Stimulated activated CD8-positive, alpha-beta memory T cell treated with anti-CD3 and anti-CD28 coated beads, Interleukin-12 subunit alpha, Interleukin-12 subunit beta, amount 100 ng/mL, for 1 hour (primary cell): ENCODE data around the gene FAF1.

Experiments used
- DNase-seq: peaks from one replicate; pipeline ENCODE4 v3.0.0-alpha.2; 2020; ENCODE audit warnings: low read depth

The FAF1 gene

DNA sequence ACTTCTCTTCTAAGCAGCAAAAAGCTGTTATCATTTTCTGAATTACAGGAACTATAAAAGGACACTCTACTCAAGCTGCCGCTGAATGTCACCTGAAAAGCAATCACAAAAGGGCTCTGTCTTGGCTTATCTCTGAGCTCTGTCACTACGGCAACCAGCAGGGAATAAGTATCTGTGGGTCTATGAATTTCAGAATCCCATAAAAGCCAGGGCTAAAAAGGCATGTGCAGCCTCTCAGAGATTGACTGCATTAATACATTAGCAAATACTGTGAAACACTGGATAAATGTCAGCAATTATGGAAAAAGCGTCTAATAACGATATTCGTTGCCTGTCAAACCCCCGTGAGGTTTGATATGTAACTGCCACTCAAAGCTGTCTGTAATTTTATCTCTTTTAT, 326.6 kb downstream of the FAF1 start:
- DNase-seq: no peak

DNA sequence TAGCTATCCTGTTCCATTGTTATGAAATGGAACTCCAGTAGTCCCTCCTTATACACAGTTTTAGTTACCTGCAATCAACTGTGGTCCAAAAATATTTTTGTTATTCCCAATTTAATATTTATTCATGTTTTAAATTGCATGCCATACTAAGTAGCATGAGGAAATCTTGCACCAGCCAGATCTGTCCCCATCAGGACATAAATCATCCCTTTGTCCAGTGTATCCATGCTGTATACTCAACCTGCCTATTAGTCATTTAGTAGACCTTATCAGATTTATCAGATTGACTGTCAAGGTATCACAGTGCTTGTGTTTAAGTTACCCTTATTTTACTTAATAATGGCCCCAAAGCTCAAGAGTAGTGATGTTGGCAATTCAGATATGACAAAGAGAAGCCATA, 328.9 kb downstream of the FAF1 start:
- no peak for DNase-seq

DNA sequence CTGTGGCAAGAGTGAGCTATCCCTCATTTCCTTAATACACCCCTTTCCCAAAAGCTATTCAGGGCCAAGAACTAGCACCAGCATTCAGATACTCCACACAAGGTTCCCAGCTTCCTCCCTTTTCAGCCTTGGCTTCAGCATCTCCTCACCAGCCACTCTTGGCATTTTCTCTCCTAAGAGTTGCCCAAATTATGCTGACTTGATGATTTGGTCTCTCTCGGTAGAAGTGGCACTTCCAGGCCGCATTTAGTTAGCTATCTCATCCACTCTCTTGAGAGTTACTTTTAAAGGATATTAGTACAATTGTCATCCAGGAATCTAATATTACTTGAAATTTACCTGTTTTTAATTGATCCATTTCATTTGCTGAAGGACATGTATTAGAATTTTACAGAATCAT, 337.8 kb downstream of the FAF1 start:
- no peak for DNase-seq

DNA sequence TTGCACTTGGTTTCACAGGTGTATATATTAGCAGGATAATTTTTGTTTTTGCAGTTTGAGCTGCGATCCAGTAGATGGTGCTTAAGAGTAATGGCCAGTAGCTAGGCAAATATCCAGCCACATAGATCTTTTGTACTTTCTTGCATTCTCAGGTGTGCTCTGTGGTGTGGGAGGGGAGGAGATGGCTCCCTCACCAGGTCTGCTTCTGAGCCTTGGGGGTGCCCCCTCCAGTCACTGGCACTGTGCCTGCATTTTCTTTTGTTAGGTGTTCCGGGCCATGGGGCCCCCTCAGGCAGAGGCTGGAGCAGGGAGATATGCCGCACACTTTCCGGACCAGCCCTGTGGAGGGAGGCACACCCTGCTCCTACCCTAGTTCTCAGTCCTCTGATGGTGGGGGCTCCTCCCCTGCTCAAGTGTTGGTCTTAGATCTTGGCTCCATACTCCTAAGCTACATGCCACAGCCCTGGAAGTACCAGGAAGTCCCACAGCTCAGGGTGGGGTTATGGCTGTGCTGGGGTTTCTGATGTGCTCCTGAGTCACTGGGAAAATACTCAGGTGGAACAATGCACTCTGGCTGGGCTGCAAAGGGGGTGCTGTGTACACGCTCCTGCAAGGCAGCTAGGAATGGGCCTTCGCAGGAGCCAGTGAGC, 339.3 kb downstream of the FAF1 start:
- DNase-seq: no peak

DNA sequence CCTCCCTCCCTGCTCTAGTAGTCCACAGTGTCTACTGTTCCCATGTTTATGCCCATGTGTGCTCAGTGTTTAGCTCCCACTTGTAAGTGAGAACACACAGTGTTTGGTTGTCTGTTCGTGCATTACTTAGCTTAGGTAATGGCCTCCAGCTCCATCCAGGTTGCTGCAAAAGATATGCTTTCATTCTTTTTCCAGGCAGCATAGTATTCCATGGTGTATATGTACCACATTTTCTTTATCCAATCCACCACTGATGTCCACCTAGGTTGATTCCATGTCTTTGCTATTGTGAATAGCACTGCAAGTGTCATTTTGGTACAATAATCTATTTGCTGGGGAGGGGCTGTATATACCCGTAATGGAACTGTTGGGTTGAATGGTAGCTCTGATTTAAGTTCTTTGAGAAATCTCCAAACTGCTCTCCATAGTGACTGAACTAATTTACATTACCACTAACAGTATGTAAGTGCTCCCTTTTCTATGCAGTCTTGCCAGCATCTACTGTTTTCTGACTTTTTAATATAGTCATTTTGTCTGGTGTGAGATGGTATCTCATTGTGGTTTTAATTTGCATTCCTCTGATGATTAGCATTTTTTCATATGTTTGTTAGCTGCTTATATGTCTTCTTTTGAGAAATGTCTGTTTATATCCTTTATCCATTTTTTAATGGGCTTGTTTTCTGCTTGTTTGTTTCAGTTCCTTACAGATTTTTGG, 344.9 kb downstream of the FAF1 start:
- DNase-seq: no peak

DNA sequence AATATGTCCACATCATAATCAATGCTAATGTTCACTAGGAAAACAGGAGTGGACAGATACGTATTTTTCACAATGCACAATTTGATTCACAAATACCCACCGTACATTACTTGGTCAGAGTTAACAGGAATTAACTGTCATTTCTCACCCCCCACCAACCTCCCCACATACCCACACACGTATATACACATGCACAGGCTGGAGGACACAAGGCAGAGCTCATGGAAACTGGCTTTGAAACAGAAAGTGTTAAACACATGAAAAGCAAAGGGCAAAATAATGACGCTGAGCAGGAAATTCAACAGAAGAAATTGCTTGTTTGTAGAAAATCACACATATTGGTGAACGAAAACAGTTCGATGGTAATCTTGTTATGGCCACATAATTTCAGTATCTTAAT, 348.4 kb downstream of the FAF1 start:
- DNase-seq: no peak

DNA sequence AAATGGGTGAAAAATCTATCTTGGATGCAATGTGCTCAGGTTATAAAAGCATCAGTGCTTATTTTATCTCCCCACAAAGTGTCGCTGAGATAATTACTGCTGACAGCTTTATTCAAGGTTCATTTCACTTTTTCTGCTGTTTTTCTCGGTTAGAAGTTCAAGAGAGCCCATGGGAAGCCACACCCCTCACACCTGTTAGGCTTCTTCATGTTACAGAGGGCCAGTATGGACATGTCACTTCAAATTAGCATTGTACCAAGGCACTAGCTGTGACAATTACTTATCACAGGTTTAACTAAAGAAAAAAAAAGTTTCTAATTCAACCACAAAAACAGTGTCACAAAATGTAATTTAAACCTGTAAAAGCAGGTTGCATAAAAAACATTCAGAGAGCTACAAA, 349.5 kb downstream of the FAF1 start:
- no peak for DNase-seq

DNA sequence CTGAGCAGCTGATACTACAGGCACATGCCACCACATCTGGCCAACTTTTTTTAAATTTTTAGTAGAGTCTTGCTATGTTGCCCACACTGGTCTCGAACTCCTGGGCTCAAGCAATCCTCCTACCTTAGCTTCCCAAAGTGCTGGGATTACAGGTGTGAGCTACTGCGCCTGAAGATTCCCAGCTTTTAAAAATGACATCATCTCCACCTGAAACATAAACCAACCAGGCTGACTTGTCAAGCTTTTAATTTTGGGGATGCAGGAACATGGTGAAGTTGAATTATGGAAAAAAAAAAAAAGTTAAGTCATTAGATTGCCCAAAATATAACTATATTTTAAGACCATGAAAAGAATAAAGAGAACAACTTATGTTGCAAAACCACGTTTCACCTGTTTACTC, 350.6 kb downstream of the FAF1 start:
- DNase-seq: no peak

DNA sequence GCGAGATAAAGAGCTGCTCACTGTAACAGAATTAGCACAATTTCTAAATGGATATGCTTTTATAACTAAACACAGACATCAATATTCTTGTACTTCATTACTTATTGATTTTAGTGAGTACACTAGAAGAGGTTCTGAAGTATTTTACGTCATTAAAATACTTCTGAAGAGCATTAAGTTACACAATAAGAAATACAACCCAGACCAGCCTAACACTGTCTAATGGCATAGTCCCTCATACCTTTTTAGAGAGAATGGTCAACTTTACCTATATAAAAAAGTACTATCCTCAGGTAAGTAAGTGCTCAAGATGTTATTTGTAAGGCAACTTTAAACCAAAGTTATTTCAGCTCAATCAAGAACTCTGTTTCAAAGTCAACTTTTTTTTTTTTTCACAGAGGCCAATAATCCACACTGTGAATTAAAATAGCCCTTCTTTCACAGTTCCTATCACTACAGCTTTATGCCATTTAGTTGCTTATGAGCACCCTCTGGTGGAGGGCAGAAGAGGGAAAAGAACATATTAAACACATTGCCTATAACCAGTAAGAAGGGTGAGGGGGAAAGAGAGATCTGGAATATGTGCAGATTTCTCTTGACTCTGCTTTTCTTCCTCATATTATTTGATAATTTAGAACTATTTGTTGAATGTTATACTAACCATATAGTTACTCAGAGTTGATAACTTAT, 354.7 kb downstream of the FAF1 start:
- DNase-seq: no peak

DNA sequence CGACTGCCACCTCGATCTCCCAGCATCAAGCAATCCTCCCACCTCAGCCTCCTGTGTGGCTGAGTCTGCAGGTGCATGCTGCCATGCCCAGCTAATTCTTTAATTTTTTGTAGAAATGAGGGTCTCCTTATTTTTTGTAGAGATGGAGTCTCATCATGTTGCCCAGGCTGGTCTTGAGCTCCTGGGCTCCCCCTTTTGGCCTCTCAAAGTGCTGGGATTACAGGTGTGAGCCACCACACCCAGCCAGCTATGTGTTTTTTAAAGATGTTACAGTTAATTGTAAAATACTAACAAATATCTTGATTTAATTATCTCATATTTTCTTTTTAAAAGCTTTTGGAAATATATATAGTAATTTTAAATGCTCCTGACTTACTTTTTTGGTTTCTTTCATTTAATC, 355.5 kb downstream of the FAF1 start:
- DNase-seq: no peak

DNA sequence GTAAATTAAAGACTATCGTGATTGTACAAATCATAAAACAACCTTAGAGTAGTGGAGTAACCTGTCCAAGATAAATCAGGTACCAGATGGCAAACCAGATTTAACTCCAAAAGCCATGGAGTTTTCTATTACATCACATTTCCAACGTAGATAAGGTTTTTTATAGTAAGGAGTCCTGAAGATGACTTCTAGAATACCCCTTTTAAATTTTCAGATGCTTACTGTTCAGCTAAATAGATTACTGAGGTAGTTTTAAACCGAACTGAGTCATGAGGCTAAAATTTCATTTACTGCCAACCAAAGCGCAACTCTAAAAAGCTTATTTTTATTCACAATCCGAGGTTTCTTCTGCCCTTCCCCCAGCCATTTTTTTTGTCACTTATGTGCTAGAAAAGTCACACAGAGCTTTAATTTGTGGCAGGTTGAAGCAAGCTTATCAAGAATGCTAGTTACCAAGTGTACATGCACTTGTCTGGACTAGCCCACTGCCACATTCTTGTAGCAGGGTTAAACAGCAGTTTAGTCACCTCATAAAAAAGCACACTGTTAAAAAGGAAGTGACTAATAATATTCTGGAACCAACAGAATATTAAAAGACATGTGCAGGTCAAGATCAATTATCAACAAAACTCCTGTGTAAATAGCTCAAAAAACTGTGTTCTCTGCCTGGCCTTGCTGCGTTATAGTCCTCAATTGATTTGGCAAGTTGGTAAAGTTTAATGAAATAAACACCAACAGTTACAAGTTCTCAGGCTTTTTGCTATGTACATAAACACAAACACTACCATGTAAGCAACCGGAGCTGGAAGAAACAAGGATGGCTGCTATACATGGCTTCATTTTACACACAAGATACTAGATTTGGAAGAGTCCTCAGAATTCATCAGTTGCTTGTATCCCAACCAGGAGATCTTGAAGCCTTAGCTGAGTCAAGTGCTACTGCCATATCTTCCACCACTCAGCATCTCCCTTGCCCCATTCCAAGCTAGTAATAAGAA, 356.5 kb downstream of the FAF1 start:
- DNase-seq: no peak

DNA sequence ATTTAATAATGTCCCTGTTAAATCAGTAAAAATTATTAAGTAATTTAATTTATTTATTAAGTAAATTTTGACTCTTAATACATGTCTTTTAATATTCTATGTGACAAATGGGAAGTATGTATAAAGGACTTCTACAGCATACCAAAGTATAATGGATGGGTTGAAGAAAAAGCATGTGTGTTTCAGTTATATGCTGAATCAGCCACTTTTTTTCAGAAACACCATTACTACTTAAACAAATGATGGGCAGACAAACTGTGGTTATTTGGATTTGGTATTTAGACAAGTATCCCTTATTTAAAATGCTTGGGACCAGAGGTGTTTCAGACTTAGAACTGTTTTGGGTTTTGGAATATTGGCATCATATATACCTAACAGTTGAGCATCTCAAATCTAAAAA, 360.5 kb downstream of the FAF1 start:
- no peak for DNase-seq

DNA sequence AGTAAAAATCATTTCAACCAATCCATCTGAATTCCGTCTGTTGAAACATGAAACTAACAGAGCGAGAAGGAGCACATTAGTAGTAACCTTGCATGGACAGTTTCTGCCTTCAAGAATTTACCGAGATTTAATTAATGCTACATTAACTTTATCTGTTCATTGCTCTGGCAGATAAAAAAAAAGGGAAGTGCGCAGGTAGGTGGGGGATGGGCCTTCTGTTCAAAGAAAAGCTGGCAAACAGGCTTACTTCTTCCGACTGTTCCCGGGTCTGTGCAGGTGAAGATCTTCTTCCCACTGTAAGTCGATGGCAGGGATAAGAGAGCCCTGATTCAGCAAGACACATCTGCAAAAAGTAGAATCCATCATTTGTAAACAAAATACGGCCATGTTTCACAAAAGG, 364.2 kb downstream of the FAF1 start:
- DNase-seq: no peak

DNA sequence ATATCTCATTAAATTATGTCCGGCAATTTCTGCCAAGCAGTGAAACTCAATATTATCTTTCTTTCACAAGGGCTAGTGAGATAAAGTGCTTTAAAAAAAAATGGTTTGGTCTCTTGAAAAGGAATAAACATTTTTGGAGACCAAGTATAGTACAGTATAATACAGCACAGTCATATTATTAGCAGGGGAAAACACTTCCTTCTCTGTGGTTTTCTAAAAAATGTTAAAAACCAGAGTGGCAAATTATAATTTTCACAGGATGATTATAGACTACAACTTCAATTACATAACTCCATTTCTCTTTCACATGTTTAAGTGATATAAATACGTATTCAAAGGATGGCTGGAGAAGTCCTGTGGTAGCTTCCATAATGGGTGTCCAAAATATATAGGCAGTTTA, 366.6 kb downstream of the FAF1 start:
- no peak for DNase-seq

DNA sequence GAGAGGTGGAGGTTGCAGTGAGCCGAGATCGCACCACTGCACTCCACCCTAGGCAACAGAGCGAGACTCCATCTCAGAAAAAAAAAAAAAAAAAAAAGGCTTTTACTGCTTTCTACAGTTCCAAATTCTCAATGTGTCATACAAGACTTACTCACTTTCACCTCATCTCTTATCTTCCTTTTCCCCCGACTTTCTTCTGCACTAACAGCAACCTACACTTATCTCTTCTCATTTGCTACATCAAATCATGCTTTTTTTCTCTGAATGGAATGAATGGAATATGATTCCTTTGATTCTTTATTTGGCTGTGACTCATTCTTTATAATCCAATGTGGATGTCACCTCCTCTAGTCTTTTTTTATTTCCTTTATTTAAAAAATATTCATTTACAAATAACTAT, 368.5 kb downstream of the FAF1 start:
- no peak for DNase-seq

DNA sequence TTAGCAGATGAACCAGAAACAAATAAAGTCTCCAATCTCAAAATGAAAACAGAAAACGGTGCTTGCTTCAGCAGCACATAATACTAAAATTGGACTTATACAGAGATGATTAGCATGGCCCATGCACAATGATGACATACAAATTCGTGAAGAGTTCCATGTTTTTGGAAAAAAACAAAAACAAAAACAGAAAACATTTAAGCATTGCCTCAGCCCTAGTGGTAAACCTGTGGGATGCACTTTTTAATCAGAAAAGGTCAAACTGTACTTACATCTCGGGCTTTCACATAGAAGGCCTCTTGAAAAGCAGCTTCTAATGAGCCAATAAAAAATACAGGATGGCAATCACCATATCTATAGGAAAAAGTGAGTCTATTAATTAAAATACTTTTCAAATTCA, 377.7 kb downstream of the FAF1 start:
- no peak for DNase-seq

DNA sequence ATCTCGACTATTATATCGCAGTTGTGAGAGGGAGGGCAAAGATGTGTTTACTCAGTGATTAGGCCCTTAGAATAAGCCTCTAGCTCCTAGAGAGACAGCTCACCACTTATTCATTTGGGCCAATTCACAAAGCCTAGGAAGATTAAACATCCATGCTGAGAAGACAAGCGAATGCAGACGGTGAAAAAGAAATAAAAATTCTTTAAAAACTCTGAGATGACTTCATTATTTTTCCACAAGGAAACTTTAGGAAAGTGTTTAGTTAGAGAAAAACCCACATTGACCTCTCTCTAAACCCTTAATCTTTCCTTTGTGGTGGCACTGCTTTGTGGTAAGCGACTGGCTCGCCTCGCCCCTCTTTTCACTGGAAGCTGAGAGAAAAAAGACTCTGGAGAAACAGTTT, 390.0 kb downstream of the FAF1 start:
- DNase-seq: no peak

DNA sequence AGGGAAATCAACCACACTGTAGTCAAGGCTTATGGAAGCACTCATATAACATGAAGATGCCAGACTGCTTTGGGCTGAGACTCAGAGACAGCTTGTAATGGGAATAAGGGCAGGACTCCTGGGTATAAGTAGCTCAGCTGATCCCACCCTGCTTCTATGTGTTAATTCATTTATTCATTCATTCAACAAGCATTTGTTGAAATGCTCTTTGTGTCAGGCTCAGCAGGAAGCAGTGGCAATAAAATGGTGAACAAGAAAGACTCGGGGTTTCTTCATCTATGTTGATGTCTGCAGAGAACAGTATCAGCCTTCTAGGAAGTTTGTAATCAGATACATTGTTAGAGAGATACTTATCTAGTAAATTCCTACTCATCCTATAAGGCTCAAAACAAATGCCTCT, 391.3 kb downstream of the FAF1 start:
- DNase-seq: no peak

DNA sequence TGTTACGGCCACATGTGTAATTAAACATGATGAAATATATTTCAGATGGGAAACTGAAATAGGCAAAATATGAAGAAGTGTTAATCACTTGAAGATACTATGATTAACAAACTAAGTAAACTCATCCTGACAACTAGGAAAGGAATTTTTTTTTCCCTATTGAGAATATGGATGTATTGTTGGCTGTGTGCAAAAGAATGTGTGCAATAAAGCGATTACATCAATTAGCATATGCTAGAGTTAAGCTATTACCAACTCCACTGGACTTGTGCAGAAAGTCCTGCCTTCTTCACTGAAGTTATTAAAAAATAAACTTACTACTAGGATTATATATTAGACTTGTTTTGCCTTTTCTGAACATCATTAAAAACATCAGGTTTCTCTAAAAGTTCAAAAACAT, 393.7 kb downstream of the FAF1 start:
- DNase-seq: no peak

DNA sequence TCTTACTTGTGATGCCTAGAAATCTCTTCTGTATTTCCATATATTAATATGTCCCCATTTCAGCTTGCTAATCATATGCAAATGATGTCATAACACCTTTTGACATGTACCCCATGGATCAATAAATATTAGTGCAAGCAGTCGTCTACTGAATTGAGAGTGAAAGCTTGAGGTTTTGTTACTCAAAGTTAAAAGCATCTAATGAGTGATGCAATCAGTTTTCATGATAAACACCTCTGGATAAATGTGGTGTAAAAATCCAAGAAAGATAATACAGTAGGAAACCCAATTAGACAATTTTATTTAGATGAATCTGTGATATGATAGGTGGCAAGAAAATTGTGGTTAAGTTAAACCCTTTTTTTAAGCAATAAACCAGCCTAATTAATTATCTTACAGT, 395.6 kb downstream of the FAF1 start:
- DNase-seq: no peak

DNA sequence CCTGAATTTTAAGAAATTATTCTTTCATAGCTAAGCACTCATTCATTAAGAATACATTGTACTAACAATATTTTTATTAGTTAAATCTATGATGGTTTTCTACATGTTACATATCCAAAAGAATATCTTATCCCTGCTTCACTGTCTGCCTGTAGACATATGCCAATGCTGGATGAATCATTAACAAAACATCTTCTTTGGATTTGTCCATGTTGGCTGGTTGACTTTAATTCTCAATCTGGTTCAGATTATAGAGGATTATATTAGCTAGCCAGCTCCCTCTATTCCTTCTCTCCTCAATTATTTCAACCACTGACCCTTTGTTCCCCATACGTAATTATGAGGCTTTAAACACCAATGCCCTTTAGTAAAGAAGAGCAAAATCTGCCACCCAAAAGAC, 398.0 kb downstream of the FAF1 start:
- no peak for DNase-seq

DNA sequence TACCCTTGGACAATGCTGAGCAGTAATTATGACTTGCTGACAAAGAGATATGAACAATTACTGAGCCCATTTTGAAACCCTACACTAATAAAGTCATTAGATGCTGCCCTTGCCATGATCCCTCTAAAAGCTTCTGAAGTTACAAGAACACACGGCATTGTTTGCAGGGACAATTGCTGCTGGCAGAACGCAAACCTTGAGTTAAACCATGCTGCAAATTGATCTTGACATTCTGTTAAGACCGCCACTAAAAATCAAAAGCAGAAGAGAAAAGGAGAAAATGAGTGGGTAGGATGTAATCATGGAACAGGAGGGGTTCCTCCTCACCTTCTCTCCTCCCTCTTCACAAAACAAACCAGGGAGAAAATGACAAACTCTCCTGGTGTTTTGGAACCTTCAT, 400.6 kb downstream of the FAF1 start:
- no peak for DNase-seq
